Natural killer cell (primary cell): ENCODE measurements around the gene BCAS3. TPM values are rescaled to one million over a fixed set of nuclear protein-coding genes. Genes with fewer than 3 reads are reported as not detected.

Experiments used
- ATAC-seq, 3 donors: fragments of 150-1000 bp in 2 of 3; fragments of 200-7000 bp in 1 of 3; cut with Tn5 transposase; 1 replicate in 1 of 3; 2 replicates in 2 of 3; pipeline ENCODE4 v1.10.0; 2021; ENCODE audit warnings: mild to moderate bottlenecking in 2 of 3, moderate library complexity in 2 of 3
- DNase-seq, 2 donors: peaks; one replicate each; pipeline versions ENCODE4 v3.0.0 to v3.0.0-alpha.2; 2013 to 2021; ENCODE audit warnings: mixed read lengths in 1 of 2
- H3K27ac ChIP-seq: one replicate; pipeline ENCODE4 v1.5.1; 2013; ENCODE audit warnings: mild to moderate bottlenecking, low read length
- H3K27me3 ChIP-seq: one replicate; pipeline ENCODE4 v1.6.1; 2013; ENCODE audit warnings: low read length; ENCODE audit not compliant: control insufficient read depth, insufficient read depth
- H3K36me3 ChIP-seq: one replicate; pipeline ENCODE4 v1.6.1; 2013; ENCODE audit warnings: low read length; ENCODE audit not compliant: control insufficient read depth, insufficient read depth
- H3K4me1 ChIP-seq: one replicate; pipeline ENCODE4 v1.6.1; 2013; ENCODE audit warnings: low read length; ENCODE audit not compliant: control insufficient read depth, insufficient read depth
- H3K4me3 ChIP-seq: one replicate; pipeline ENCODE4 v1.5.1; 2013; ENCODE audit warnings: low read length
- H3K9me3 ChIP-seq: one replicate; pipeline ENCODE4 v1.6.1; 2013; ENCODE audit warnings: low read length; ENCODE audit not compliant: control insufficient read depth, insufficient read depth
- H3K27ac Mint-ChIP-seq, 2 donors: one replicate each; pipeline ENCODE4 v1.8.0; 2022; ENCODE audit warnings: mild to moderate bottlenecking in 2 of 2, mixed read lengths in 2 of 2, moderate library complexity in 1 of 2
- H3K27me3 Mint-ChIP-seq, 2 donors: one replicate each; pipeline ENCODE4 v1.8.0; 2022; ENCODE audit warnings: low read depth in 2 of 2, mixed read lengths in 2 of 2
- H3K36me3 Mint-ChIP-seq: one replicate; pipeline ENCODE4 v1.8.0; 2022; ENCODE audit warnings: mixed read lengths
- H3K4me1 Mint-ChIP-seq, 2 donors: one replicate each; pipeline ENCODE4 v1.8.0; 2022; ENCODE audit warnings: mixed read lengths in 2 of 2
- H3K4me3 Mint-ChIP-seq: one replicate; pipeline ENCODE4 v1.8.0; 2022; ENCODE audit warnings: mild to moderate bottlenecking, moderate library complexity, mixed read lengths
- H3K9me3 Mint-ChIP-seq, 2 donors: one replicate each; pipeline ENCODE4 v1.8.0; 2022; ENCODE audit warnings: mixed read lengths in 2 of 2
- WGBS: methylation state at CpG from one replicate; pipeline ENCODE4 v1.1.7; 2013; ENCODE audit warnings: missing lambda C conversion rate; ENCODE audit not compliant: insufficient coverage; 5-methylcytosine and 5-hydroxymethylcytosine counted together
- intact Hi-C: fragments of 100-400 bp; cut with micrococcal nuclease; formaldehyde crosslinking; loops from one replicate; pipeline ENCODE4 v1.14.2; 2022
- total RNA-seq, 4 donors: library from RNA; stranded (reverse); fragments of 120-200 nt in 1 of 4; gene quantifications; one replicate each; pipeline versions ENCODE4 v1.2.3 to v1.2.4, GENCODE V29; 2013 to 2022
- TF ChIP-seq, protein P1 (sequence below): fragments of 200-600 bp; IDR thresholded peaks from one replicate; pipeline ENCODE4 v1.8.0; 2022; ENCODE audit warnings: antibody characterized with exemption

The BCAS3 gene
- total RNA-seq, 3 donors from 2014 or later (not counting 1 experiment from before 2014, with no cell fraction given) = 60.5 to 87.8 (median 72.0) TPM

DNA sequence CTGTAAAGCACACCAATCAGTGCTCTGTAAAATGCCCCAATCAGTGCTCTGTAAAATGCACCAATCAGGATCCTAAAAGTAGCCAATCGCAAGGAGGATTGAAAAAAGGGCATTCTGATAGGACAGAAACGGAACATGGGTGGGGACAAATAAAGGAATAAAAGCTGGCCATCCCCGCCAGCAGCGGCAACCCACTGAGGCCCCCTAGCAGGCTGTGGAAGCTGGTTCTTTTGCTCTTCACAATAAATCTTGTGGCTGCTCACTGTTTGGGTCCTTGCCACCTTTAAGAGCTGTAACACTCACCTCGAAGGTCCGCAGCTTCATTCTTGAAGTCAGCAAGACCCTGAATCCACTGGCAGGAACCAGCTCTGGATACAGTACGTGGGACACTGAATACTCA, 559.6 kb downstream of the BCAS3 start:
- no peaks in the 10 kb centered on the region for H3K9me3 Mint-ChIP-seq
- peaks cover 4% of the 10 kb centered on the region for H3K9me3 ChIP-seq
- no peak overlapping the region for H3K4me3 Mint-ChIP-seq
- no peaks in the 10 kb centered on the region for H3K27me3 ChIP-seq
- H3K4me1 ChIP-seq = no peaks in the 10 kb centered on the region
- WGBS = 91% methylated on average over 7 of the region's 7 CpGs
- H3K27ac Mint-ChIP-seq = no peak overlapping the region
- TF ChIP-seq, protein P1, sequence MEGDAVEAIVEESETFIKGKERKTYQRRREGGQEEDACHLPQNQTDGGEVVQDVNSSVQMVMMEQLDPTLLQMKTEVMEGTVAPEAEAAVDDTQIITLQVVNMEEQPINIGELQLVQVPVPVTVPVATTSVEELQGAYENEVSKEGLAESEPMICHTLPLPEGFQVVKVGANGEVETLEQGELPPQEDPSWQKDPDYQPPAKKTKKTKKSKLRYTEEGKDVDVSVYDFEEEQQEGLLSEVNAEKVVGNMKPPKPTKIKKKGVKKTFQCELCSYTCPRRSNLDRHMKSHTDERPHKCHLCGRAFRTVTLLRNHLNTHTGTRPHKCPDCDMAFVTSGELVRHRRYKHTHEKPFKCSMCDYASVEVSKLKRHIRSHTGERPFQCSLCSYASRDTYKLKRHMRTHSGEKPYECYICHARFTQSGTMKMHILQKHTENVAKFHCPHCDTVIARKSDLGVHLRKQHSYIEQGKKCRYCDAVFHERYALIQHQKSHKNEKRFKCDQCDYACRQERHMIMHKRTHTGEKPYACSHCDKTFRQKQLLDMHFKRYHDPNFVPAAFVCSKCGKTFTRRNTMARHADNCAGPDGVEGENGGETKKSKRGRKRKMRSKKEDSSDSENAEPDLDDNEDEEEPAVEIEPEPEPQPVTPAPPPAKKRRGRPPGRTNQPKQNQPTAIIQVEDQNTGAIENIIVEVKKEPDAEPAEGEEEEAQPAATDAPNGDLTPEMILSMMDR = no peak
- intact Hi-C loops = no loop called here
- peaks cover 4 to 9% of the 10 kb centered on the region in 2 donors for H3K4me1 Mint-ChIP-seq
- no peaks in the 10 kb centered on the region for H3K36me3 ChIP-seq
- H3K27me3 Mint-ChIP-seq = no peaks in the 10 kb centered on the region
- no peak overlapping the region for H3K4me3 ChIP-seq
- DNase-seq (no peak), ATAC-seq (no peak)
- no peak overlapping the region for H3K27ac ChIP-seq
- no peaks in the 10 kb centered on the region for H3K36me3 Mint-ChIP-seq

DNA sequence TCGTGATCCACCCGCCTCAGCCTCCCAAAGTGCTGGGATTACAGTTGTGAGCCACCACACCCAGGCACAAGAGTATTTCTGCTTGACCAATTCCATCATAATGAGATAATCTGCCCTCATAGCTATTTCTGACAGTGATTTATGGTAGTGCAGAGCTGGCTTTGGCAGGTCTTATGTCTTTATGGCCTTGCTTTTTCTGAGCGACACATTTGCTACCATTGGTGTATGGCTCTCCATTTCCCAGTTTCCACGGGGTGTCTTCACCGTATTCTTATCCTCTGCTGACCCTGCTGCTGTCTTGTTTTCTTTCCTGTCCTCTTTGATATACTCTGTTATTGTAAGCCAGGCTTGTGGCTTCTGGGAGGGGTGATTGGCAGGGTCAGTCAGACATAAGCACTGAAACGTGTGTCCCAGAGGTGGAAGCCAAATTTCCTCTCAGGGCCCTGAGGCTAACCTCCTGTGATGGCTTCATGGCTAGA, 560.8 kb downstream of the BCAS3 start:
- H3K4me1 ChIP-seq = no peaks in the 10 kb centered on the region
- 71% methylated on average over 6 of the region's 6 CpGs for WGBS
- no peaks in the 10 kb centered on the region for H3K27me3 Mint-ChIP-seq
- H3K4me1 Mint-ChIP-seq = peaks cover 4 to 9% of the 10 kb centered on the region in 2 donors
- H3K27me3 ChIP-seq = no peaks in the 10 kb centered on the region
- ATAC-seq = no peak
- no peak overlapping the region for H3K27ac Mint-ChIP-seq
- no peaks in the 10 kb centered on the region for H3K36me3 ChIP-seq
- H3K4me3 Mint-ChIP-seq = no peak overlapping the region
- peaks cover 4% of the 10 kb centered on the region for H3K9me3 ChIP-seq
- DNase-seq = no peak
- TF ChIP-seq, protein P1 = no peak
- intact Hi-C loops = no loop called here
- no peaks in the 10 kb centered on the region for H3K36me3 Mint-ChIP-seq
- H3K27ac ChIP-seq = no peak overlapping the region
- no peak overlapping the region for H3K4me3 ChIP-seq
- H3K9me3 Mint-ChIP-seq = no peaks in the 10 kb centered on the region

DNA sequence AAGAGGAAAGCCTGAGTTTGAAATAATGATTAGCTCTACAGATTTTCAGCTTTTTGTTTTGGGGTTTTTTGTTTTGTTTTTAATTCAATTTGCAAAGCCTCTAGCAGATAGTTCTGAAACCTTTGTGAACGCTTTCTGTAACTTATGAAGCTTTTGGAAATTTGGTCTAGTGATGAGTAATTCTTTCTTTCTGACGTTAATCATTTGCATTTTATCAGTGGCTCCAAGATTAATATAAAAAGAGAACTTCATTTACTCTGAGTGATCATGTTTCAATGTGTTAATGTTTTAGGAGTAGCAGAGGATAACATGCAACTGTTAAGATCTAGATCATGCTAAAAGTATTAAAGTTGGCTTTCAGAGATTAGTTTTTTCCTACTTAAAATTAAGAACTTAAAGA, 561.7 kb downstream of the BCAS3 start:
- Mint-ChIP-seq H3K4me1 (peaks cover 4 to 5% of the 10 kb centered on the region in 2 donors), H3K4me3 (no peak overlapping the region), H3K27me3 (no peaks in the 10 kb centered on the region), H3K9me3 (no peaks in the 10 kb centered on the region), H3K27ac (no peak overlapping the region), H3K36me3 (no peaks in the 10 kb centered on the region)
- Histone ChIP-seq H3K4me1 (no peaks in the 10 kb centered on the region), H3K9me3 (peaks cover 4% of the 10 kb centered on the region), H3K36me3 (no peaks in the 10 kb centered on the region), H3K4me3 (no peak overlapping the region), H3K27me3 (no peaks in the 10 kb centered on the region), H3K27ac (no peak overlapping the region)
- DNase-seq = no peak
- intact Hi-C loops = no loop called here
- TF ChIP-seq, protein P1 = no peak
- WGBS = 88% methylated on average over 1 of the region's 2 CpGs
- no peak for ATAC-seq

DNA sequence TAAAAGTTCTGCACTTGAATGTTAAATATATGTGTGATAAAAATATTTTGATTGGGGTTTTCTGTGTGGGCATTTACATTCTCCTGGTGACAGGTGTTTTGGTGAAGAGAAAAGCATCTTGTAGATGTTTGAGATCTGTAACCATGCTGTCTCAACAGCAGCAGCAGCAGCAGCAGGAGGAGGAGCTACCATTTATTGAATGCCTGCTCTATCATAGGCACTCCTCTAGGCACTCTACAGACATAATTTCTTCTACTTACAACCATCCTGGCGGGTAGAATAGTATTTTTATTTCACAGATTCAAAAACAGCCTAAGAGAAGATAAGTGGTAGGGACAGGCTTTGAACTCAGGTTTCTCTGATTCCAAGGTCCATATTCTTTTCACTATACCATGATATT, 562.3 kb downstream of the BCAS3 start:
- Histone ChIP-seq H3K4me3 (no peak overlapping the region), H3K36me3 (no peaks in the 10 kb centered on the region), H3K27ac (no peak overlapping the region), H3K9me3 (peaks cover 4% of the 10 kb centered on the region), H3K27me3 (no peaks in the 10 kb centered on the region), H3K4me1 (no peaks in the 10 kb centered on the region)
- DNase-seq (no peak), ATAC-seq (no peak)
- intact Hi-C loops = no loop called here
- peaks cover 4 to 5% of the 10 kb centered on the region in 2 donors for H3K4me1 Mint-ChIP-seq
- no CpG with 5 or more reads among the region's 1 CpG for WGBS
- no peak overlapping the region for H3K4me3 Mint-ChIP-seq
- H3K27ac Mint-ChIP-seq = no peak overlapping the region
- no peaks in the 10 kb centered on the region for H3K27me3 Mint-ChIP-seq
- H3K36me3 Mint-ChIP-seq = no peaks in the 10 kb centered on the region
- TF ChIP-seq, protein P1 = no peak
- H3K9me3 Mint-ChIP-seq = no peaks in the 10 kb centered on the region
